Activated CD8-positive, alpha-beta memory T cell treated with anti-CD3 and anti-CD28 coated beads for 48 hours (primary cell): ENCODE measurements around the gene SMARCA5.

ENCODE experiments used
- DNase-seq, 3 experiments: peaks; one replicate each; pipeline ENCODE4 v3.0.0-alpha.2; 2020; ENCODE audit warnings: low read depth in 2 of 3, low spot score in 2 of 3

SMARCA5 gene

GRCh38 chr4:143538979-143539669, 25.6 kb downstream of the SMARCA5 start:
- DNase-seq = no peak

GRCh38 chr4:143539670-143540023, 26.1 kb downstream of the SMARCA5 start:
- no peak for DNase-seq

- DNase-seq = no peak
Measured at GRCh38 chr4:143549928-143550327, 36.4 kb downstream of the SMARCA5 start.

DNA sequence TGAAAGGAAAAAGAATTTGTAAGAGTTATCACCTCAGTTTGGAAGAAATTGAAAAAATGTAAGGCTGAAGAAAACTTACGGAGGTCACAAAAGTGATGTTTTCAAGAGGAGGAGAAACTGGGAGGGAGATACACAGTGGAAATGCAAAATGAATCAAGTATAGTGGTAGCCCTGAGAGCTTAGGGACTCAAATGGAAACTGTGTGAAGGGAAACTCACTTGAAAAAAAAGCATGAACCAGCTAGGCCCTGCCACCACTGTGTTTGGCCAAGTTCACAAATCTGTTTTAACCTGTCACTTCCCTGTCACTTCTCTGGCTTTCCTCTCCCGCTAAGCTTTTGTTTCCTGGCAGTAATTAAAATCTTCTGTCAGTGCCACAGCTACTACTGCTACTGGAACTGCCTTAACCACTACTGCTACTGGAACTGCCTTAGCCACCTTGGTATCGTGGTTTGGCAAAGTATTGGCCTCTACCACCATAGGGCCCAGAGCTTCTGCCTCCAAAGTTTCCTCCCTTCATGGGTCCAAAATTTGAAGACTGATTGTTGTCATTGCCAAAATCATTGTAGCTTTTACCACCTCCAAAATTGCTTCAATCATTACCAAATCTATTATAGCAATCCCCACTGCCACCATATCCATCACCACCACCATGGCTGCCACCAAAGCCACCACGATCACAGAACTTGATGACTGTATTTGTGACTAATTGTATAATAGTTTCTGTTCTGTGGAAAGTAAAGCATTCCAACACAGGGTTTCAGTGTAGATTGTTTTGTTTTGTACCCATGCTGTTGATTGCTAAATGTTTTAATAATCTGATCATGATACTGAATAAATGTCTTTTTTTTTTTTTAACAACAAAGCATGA, 41.5 kb downstream of the SMARCA5 start:
- DNase-seq = peak in 1 of 3 experiments; percentile 9

GRCh38 chr4:143555676-143556075, 42.2 kb downstream of the SMARCA5 start:
- DNase-seq = no peak

GRCh38 chr4:143558286-143558685, 44.8 kb downstream of the SMARCA5 start:
- no peak for DNase-seq

- peak; percentile 20 to 28 (median 25) for DNase-seq
Measured at GRCh38 chr4:143558823-143559756, 45.6 kb downstream of the SMARCA5 start.

- DNase-seq = peak in 1 of 3 experiments; percentile 10
Measured at GRCh38 chr4:143559757-143560147, 46.2 kb downstream of the SMARCA5 start.

DNA sequence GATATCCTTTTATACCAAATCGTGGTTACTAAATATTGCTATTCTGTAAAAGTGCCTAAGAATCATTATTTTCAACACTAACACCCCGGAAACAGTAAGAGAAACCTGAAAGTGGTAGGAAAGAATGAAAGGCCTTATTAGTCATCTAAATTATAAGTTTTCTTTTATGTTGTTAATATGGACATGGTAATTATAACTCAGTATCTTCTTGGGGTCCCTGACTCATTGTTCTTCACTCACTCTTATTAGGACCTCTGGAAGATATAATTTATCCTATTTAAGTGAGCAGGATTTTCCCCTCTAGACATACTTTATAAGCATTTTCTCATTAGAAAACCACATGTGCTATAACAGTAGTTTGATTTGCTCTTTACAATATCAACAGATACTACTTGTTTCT, 51.0 kb downstream of the SMARCA5 start:
- no peak for DNase-seq

DNA sequence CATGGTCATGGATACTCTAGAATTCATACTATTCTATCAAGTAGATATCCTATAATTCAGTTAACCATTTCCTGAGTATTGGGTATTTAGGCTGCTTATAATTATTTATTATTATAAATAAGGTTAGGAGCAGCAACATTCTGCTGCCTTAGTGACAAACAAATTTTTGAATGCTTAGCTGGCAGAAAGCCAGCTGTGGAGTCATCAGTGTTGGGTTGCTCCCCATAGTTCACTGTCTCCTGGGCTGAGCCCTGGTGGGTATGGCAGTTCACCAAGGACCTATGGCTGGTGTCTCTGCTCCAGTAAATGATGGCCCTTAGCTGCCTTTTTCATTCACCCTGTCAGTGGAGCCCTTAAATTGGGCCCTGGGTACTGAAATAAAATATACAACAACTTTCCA, 61.8 kb downstream of the SMARCA5 start:
- DNase-seq = no peak

- DNase-seq = no peak
Measured at GRCh38 chr4:143581331-143581946, 67.9 kb downstream of the SMARCA5 start.

- no peak for DNase-seq
Measured at GRCh38 chr4:143585548-143585947, 72.0 kb downstream of the SMARCA5 start.

DNA sequence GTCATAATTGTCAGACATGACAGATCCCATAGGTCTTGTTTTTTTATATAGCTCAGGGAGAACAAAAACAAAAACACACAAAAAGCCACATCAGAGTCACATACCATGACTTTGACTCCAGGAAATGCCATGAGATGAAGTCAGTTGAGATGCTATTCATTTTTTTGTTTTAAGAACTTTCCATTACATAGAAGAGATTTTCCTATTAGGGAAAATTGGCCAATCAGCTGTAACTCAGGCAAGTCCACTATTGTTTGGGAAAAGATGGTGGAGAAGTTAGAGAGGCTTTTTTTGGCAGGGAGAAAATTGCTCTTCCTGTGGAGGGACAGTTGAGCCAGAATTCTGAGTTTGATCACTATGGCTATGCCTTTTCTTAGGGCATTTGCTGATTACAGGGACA, 72.6 kb downstream of the SMARCA5 start:
- DNase-seq = no peak

GRCh38 chr4:143587703-143588102, 74.2 kb downstream of the SMARCA5 start:
- DNase-seq = no peak

DNA sequence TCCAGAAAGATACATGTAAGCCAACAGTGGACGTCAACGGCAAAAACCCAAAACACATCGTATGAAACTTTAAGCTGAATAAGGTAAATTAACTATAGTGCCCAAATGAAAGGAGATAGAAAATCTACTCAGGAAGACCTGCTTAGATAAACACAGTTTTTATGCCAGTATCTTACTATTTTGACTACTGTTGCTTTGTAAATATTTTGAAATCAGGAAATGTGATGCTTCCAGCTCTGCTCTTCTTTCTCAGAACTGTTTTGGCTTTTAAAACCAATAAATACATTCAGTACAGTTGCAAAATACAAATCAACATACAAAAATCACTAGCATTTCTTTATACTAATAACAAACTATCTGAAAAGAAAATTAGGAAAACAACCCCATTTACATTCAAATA, 83.8 kb downstream of the SMARCA5 start:
- DNase-seq = no peak

DNA sequence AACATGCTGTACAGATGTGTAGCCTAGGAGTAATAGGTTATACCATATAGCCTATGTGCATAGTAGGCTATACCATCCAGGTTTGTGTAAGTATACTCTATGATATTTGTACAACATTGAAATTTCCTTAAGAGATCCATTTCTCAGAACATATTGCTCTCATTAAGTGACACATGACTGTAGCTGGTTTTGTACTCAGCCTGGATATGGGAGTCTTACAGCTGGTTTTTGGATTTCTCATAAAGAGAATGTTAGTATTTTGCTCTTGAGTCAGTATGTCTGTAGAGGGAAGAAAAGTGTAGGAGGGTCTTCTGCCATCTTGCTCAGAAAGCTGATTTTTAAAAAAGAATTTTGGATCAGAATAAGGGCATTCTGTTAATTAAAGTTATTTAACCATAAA, 85.3 kb downstream of the SMARCA5 start:
- no peak for DNase-seq

GRCh38 chr4:143599827-143600226, 86.3 kb downstream of the SMARCA5 start:
- no peak for DNase-seq

DNA sequence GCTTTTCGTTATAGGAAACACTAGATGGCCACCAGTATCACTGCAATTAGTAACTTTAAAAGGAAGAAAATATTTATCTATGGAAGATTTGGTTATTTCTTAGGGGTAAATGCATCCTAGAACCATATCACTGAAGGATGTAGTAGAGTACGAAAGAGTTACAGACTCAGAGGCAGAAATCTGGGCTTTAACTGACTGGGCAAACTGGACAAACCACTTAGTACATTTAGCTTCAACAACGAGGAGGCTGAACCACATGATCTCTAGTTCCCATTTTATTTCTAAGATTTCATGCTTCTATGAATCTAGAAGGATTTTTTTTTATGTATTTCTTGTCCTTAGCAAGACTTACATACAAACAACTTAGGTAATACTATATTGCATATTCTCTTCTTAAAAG, 93.0 kb downstream of the SMARCA5 start:
- no peak for DNase-seq
